Stimulated activated CD8-positive, alpha-beta memory T cell treated with anti-CD3 and anti-CD28 coated beads, Interleukin-15, amount 100 ng/mL, for 4 hours (primary cell): Measurements from ENCODE around the gene GRAMD2B.

Experiments
- DNase-seq, 2 donors: peaks; one replicate each; pipeline ENCODE4 v3.0.0-alpha.2; 2020; ENCODE audit warnings: low read depth in 2 of 2

Gene GRAMD2B

GRCh38 chr5:126477294-126478117 is 54.3 kb downstream of the GRAMD2B start:
- DNase-seq: no peak

GRCh38 chr5:126479810-126480209 is 56.6 kb downstream of the GRAMD2B start:
- no peak for DNase-seq

- DNase-seq: no peak
Observed at GRCh38 chr5:126480824-126481223, 57.6 kb downstream of the GRAMD2B start.

- no peak for DNase-seq
Observed at GRCh38 chr5:126481243-126481642, 58.0 kb downstream of the GRAMD2B start.

GRCh38 chr5:126482591-126482990 is 59.4 kb downstream of the GRAMD2B start:
- DNase-seq: no peak

DNA sequence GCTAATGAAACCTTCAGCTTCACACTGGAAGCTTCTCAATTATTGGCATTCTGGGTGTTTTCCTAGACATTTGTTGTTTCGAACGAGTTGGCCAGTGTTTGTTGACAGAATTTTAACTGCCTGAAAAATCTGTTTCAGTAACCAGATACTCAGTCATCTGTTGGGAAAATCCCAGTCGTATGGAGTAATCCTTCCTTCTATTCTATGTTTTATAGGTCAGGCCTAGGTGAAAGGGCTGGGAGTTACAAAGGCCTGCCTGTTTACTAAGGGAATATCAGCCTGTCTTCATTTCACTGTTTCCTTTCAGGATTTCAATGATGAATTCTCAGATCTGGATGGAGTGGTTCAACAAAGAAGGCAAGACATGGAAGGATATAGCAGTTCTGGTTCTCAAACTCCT is 59.9 kb downstream of the GRAMD2B start:
- DNase-seq: no peak

- DNase-seq: no peak
Observed at GRCh38 chr5:126484253-126484652, 61.0 kb downstream of the GRAMD2B start.

GRCh38 chr5:126486332-126486731 is 63.1 kb downstream of the GRAMD2B start:
- DNase-seq: no peak

DNA sequence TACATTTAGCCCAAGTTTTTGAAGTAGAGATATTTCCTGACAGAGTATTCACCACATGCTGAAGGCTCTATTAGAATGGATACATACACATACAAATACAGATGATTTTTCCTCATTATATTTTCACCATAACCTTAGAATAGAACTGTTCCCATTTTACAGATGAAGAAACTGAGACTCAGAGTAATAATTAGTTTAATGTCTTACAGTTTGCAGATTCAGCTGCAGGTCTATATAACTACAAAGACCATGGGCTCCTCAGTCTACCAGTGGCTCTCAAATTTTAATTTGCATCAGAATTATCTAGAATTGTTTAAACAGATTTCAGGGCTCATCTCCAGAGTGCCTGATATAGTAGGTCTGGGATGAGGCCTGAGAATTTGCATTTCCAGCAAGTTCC is 64.4 kb downstream of the GRAMD2B start:
- no peak for DNase-seq

DNA sequence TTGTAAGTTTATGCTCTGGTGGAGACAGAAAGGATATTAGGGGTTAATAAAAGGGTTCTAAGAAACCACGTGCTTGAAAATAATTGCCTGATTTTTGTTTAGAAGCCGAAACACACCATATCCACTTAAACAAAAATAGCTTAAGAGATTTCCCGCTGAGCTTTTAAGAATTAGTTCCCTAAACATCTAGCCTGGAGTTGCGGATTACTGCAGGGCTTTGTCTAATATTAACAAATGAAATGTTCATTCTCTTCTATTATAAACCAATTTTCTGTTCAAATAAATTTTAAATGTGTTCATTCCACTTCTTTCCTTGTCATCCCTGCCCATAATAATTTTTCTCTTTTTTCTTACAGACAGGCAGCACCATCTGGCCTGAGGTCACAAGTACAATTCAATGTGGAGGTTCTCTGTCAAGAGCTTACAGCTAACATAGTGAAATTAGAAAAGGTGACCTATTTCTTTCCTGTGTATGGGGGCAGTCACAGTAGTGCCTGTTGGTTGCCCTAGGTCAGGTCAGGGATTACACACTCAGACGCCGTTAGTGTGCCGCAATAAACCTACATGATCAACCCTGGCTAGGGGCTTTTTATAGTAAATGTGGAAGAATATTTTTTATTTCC is 65.3 kb downstream of the GRAMD2B start:
- DNase-seq: no peak

GRCh38 chr5:126490167-126490940 is 67.1 kb downstream of the GRAMD2B start:
- no peak for DNase-seq

DNA sequence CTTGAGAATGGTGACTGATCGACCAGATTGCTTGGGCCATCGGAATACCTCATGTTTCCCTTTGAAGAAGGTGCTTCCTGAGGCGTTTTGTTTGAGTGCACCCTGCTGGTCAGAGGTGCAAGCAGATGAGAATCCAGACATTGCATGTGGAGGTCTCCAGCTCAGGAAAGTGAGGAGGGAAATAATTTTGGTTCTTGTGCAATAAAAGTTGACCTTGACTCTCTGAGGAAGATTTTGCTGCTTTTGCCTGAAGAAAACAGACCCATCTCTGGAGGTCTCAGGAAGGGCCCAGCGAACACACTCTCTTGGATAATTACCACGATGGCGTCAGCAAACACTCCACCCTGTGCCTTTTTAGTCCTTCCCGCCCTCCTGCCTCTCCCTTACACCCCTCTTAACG is 69.7 kb downstream of the GRAMD2B start:
- no peak for DNase-seq

- DNase-seq: no peak
Observed at GRCh38 chr5:126494393-126494792, 71.2 kb downstream of the GRAMD2B start.

GRCh38 chr5:126497506-126497905 is 74.3 kb downstream of the GRAMD2B start:
- no peak for DNase-seq

GRCh38 chr5:126499278-126499677 is 76.1 kb downstream of the GRAMD2B start:
- DNase-seq: no peak

- no peak for DNase-seq
Observed at GRCh38 chr5:126499853-126500342, 76.7 kb downstream of the GRAMD2B start.

DNA sequence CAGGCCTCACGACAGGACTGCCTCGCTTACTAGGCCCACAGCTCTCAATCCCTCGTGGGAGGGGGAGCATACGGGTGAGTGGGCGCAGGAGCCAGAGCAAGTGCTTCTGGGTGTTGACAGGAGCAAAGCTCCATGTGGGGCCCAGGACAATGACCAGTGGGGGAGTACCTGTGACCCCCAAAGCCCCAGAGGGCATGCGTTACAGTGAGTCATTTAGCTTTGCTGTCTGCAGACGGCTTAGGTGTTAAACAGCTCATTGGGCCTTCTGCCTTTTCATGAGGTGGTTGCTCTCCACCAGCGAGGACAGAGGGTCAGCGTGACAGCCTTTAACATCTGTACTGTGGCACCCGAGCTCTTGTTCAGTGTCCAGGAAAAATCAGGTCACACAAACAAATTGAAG is 78.2 kb downstream of the GRAMD2B start:
- DNase-seq: no peak

- no peak for DNase-seq
Observed at GRCh38 chr5:126503602-126504104, 80.4 kb downstream of the GRAMD2B start.

DNA sequence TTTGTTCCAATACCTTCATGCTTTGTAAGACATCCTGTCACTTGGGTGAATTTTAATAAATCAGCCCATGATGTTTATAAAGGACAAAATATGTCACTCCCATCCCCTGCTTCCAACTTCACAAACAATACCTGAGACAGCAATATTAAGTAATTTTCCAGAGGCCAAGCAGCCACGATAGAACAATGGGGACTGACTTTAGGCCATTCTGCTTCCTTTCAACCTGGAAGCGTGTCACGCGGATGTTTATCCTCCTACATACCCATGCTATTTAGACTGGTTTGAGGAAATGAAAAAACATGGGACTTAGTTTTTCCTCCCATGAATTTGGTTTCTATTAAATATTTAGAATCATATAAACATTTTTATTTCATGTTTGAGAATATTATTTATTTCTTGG is 82.9 kb downstream of the GRAMD2B start:
- DNase-seq: no peak

DNA sequence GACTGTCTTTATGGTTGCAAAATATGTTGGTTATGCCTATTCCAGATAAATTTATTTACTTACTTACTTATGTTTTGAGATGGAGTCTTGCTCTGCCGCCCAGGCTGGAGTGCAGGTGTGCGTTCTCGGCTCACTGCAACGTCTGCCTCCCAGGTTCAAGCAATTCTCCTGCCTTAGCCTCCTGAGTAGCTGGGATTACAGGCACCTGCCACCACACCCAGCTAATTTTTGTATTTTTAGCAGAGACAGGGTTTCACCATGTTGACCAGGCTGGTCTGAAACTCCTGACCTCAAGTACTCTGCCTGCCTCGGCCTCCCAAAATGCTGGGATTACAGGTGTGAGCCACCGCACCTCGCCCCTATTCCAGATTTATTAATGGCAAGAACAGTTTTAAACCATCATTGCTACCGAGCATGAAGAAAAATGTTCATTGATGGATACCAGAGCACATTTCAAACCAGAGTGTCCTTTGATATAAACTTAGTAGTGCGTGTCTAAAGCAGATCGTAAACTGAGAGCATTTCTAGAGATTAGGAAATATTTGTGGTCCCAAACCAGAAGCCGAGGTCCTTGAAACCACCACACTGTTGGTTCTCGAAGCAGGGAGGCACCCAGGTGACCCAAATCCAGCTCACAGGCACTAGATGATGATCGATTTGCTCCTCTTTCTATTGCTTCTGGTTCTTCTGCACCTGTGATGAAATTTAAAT is 85.2 kb downstream of the GRAMD2B start:
- no peak for DNase-seq

- no peak for DNase-seq
Observed at GRCh38 chr5:126508962-126509279, 85.7 kb downstream of the GRAMD2B start.

- no peak for DNase-seq
Observed at GRCh38 chr5:126509339-126509738, 86.1 kb downstream of the GRAMD2B start.
